ENCODE data around the gene CLEC19A. TPM values are rescaled to one million over a fixed set of nuclear protein-coding genes. Genes with fewer than 3 reads are reported as not detected.

The CLEC19A gene
- total RNA-seq (not detected), polyA plus RNA-seq (ENCODE audit: insufficient read depth, low read depth, low replicate concordance) (not detected)
- long read RNA-seq, donor 1: 0 reads
- long read RNA-seq, donor 2: 0 reads

DNA sequence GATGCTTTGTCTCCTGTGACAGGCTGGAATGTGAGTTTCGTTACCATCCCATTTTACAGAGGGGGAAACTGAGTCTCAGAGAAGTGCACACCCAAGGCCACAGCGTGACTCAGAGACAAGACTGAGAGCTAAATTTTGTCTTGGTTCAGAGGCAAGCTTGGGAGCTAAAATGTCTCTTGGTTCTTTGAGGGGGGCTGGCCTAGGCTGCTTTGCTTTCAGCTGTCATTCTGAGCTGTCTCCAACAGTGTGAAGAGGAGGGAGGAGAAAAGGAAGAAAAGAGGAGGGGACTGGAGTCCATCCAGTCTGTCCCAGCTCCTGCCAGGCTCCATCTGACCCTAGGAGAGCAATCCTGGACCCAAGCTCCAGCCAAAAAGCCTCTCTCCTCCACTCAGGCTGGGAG, at the start of gene CLEC19A:
Gene CLEC19A (plus strand): TSS at position 301 of the 400 bp plus-strand sequence. CDS start 121 bp downstream, outside the sequence.
- H3K27ac ChIP-seq: no peak within 1 kb of the TSS
- no peaks in the 10 kb centered on the region for H3K36me3 ChIP-seq (ENCODE audit: low read depth, missing control alignments)
- no peaks in the 10 kb centered on the region for H3K27me3 ChIP-seq
- H3K4me1 ChIP-seq: no peaks in the 10 kb centered on the region
- H3K9me3 ChIP-seq: no peaks in the 10 kb centered on the region
- TF ChIP-seq, protein P1, sequence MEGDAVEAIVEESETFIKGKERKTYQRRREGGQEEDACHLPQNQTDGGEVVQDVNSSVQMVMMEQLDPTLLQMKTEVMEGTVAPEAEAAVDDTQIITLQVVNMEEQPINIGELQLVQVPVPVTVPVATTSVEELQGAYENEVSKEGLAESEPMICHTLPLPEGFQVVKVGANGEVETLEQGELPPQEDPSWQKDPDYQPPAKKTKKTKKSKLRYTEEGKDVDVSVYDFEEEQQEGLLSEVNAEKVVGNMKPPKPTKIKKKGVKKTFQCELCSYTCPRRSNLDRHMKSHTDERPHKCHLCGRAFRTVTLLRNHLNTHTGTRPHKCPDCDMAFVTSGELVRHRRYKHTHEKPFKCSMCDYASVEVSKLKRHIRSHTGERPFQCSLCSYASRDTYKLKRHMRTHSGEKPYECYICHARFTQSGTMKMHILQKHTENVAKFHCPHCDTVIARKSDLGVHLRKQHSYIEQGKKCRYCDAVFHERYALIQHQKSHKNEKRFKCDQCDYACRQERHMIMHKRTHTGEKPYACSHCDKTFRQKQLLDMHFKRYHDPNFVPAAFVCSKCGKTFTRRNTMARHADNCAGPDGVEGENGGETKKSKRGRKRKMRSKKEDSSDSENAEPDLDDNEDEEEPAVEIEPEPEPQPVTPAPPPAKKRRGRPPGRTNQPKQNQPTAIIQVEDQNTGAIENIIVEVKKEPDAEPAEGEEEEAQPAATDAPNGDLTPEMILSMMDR (IDR thresholded peaks at IDR 0.05): no peak
- TF ChIP-seq POLR2A (IDR thresholded peaks at IDR 0.05): no peak
- DNase-seq: no peak
- intact Hi-C loops (cut with DNase I; ENCODE audit: low total_unique reads): no loop called here
- WGBS, 2 donors: 79 to 81% methylated on average over 2 of the region's 2 CpGs
- no peak within 1 kb of the TSS for H3K4me3 ChIP-seq

DNA sequence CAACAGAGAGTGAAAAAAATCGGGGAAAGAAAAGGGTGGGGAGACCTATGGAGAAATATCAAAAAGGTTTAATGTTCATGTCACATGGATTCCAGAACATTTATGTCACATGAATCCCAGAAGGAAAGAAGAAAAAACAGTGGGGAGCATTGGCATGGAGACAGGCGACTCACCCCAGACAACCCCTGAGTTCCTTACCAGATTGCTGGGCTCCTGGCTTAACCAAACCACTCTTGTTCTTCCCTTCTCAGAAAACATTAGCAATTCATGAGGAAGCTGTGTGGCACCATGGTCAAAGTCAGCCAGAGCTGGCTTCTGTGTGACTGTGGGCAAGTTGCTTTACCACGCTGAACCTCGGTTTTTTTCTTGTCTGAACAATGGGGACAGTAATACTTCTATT, 49.6 kb upstream of the CLEC19A start:
- TF ChIP-seq, protein P1 (IDR thresholded peaks at IDR 0.05): no peak
- TF ChIP-seq POLR2A (IDR thresholded peaks at IDR 0.05): no peak

DNA sequence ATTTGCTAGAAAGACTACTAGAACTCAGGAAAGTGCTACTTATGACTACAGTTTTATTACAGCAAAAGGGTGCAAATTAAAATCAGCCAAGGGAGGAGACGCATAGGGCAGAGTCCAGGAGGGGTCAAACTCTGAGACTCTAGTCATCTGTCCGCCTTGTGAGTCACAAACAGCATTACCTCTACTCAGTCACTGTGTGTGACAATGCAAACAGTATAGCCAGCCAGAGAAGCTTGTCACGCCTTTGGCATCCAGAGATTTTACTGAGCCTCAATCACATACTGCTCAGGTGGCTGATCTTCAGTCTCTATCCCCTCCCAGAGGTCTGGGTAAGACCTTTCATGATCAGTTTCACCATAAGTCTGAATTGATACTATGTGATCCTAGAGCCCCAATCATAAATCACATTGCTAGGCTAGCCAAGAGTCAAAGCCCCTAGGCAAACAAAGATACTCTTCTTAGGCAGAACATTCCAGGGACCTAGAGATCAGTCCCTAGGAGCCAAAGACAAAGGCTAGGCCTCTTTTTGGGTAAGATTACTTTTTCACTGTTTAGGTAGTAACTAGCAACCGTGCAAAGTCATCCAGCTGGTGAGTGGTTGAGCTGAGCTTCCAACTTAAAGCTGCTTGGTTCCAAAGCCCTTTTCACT, 48.8 kb upstream of the CLEC19A start:
- Histone ChIP-seq H3K9me3 (no peaks in the 10 kb centered on the region), H3K36me3 (ENCODE audit: low read depth, missing control alignments) (no peaks in the 10 kb centered on the region), H3K4me3 (no peak overlapping the region), H3K4me1 (no peaks in the 10 kb centered on the region), H3K27me3 (no peaks in the 10 kb centered on the region), H3K27ac (no peak overlapping the region)
- 83 to 90% methylated on average over 4 of the region's 4 CpGs for WGBS, 2 donors
- no peak for DNase-seq
- intact Hi-C loops (cut with DNase I; ENCODE audit: low total_unique reads): no loop called here
- no peak for TF ChIP-seq POLR2A (IDR thresholded peaks at IDR 0.05)
- TF ChIP-seq, protein P1 (IDR thresholded peaks at IDR 0.05): no peak

More for the DNA sequence above, 49.6 kb upstream of the CLEC19A start:
- Histone ChIP-seq H3K4me1 (no peaks in the 10 kb centered on the region), H3K27ac (no peak overlapping the region), H3K27me3 (no peaks in the 10 kb centered on the region), H3K36me3 (ENCODE audit: low read depth, missing control alignments) (no peaks in the 10 kb centered on the region), H3K4me3 (no peak overlapping the region), H3K9me3 (no peaks in the 10 kb centered on the region)
- no peak for DNase-seq
- 92 to 96% methylated on average over 4 of the region's 4 CpGs for WGBS, 2 donors
- intact Hi-C loops (cut with DNase I; ENCODE audit: low total_unique reads): no loop called here

DNA sequence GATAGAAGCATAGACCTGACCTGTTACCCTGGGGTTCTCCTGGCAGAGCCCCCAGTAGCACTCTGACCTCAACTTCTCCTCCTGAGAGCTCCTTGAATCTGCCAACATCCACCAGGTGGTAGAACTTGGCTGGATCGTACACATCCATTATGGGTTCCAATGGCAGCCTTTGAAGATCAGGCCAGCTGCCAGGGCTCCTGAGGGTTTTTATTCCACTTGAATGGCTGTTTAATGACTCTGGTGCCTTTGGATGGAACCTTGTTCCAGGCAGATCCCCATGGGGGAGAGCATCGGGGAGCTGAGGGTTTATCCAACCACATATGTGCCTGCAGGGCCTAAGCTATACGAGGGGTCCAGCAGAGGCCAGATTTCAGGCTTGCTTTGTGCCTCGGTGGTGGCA, 47.1 kb upstream of the CLEC19A start:
- Histone ChIP-seq H3K4me1 (no peaks in the 10 kb centered on the region), H3K27ac (no peak overlapping the region), H3K27me3 (no peaks in the 10 kb centered on the region), H3K4me3 (no peak overlapping the region), H3K36me3 (ENCODE audit: low read depth, missing control alignments) (no peaks in the 10 kb centered on the region), H3K9me3 (no peaks in the 10 kb centered on the region)
- intact Hi-C loops (cut with DNase I; ENCODE audit: low total_unique reads): no loop called here
- no peak for TF ChIP-seq POLR2A (IDR thresholded peaks at IDR 0.05)
- TF ChIP-seq, protein P1 (IDR thresholded peaks at IDR 0.05): no peak
- DNase-seq: no peak
- WGBS, 2 donors: 83 to 87% methylated on average over 3 to 4 of the region's 4 CpGs
